HepG2 (cell line): ENCODE results near the gene NKX1-1. TPM values are rescaled to one million over a fixed set of nuclear protein-coding genes. Genes with fewer than 3 reads are reported as not detected.

Experiments used
- ATAC-seq: fragments of 200-7000 bp; cut with Tn5 transposase; 3 replicates; pipeline ENCODE4 v1.9.1; 2020; ENCODE audit warnings: mild to moderate bottlenecking, moderate library complexity
- BruUV-seq: library from RNA; stranded (reverse); fragments of 400-500 nt; replicated peaks from 2 replicates; lab custom pipeline; 2021; lab: Mats Ljungman, UMichigan
- CTCF ChIA-PET: fragments of 300-600 bp; formaldehyde crosslinking; extraction: SDS; loops from one replicate; lab custom pipeline; 2021; ENCODE audit warnings: low total read pairs, inconsistent platforms, low intra/inter-chr PET ratio; lab: Yijun Ruan, JAX
- POLR2A ChIA-PET: fragments of 350-600 bp; sonication (Branson Sonifier 250); formaldehyde crosslinking; loops from one replicate; lab custom pipeline; 2020; ENCODE audit warnings: antibody characterized with exemption, inconsistent platforms; lab: Yijun Ruan, JAX
- DNase-seq: peaks from one replicate; pipeline ENCODE4 v3.0.0-alpha.2; 2015; ENCODE audit warnings: low spot score
- FAIRE-seq: peaks from 3 replicates; lab custom pipeline; 2011; peaks lifted over from hg19 to GRCh38; lab: Jason Lieb, UNC
- H2AFZ ChIP-seq: one replicate; pipeline ENCODE4 v1.6.1; 2011; ENCODE audit warnings: low read length, inconsistent platforms
- H3K27ac ChIP-seq: fragments of 300-600 bp; 3 replicates; pipeline ENCODE4 v1.8.0; 2011; ENCODE audit warnings: mixed run types, mild to moderate bottlenecking, mixed read lengths, low read length, inconsistent platforms; ENCODE audit not compliant: insufficient read depth; ENCODE audit errors: extremely low read length
- H3K27me3 ChIP-seq, 2 experiments: fragments of 200-600 bp in 1 of 2; 2 replicates in 1 of 2; 3 replicates in 1 of 2; pipeline versions ENCODE4 v1.6.0 to v1.8.0; 2011; ENCODE audit warnings: low read length in 2 of 2, mild to moderate bottlenecking in 2 of 2, moderate library complexity in 2 of 2, inconsistent platforms in 1 of 2; ENCODE audit not compliant: insufficient read depth in 2 of 2, control insufficient read depth in 1 of 2
- H3K36me3 ChIP-seq, 2 experiments: fragments of 200-600 bp in 1 of 2; replicated peaks in 1 of 2; 2 replicates in 1 of 2; 3 replicates in 1 of 2; pipeline versions ENCODE4 v1.5.1 to v1.8.0; 2011; ENCODE audit warnings: low read length in 2 of 2, inconsistent platforms in 1 of 2; ENCODE audit not compliant: insufficient read depth in 2 of 2, control insufficient read depth in 1 of 2
- H3K4me1 ChIP-seq: 2 replicates; pipeline ENCODE4 v1.5.1; 2012; ENCODE audit warnings: low read length, inconsistent platforms; ENCODE audit not compliant: insufficient read depth
- H3K4me2 ChIP-seq: 2 replicates; pipeline ENCODE4 v1.6.0; 2011; ENCODE audit warnings: low read depth, low read length, inconsistent platforms
- H3K4me3 ChIP-seq, 3 experiments: fragments of 200-600 bp in 1 of 3; sonication (generic), shearing (Covaris generic) in 1 of 3; replicated peaks in 1 of 3; 2 replicates each; pipeline ENCODE4 v1.5.1; 2011 to 2016; ENCODE audit warnings: low read length in 3 of 3, inconsistent platforms in 2 of 3, low read depth in 2 of 3, mild to moderate bottlenecking in 2 of 3, control low read depth in 1 of 3, mixed read lengths in 1 of 3; ENCODE audit not compliant: insufficient read depth in 1 of 3
- H3K79me2 ChIP-seq: one replicate; pipeline ENCODE4 v1.6.1; 2011; ENCODE audit warnings: low read length, inconsistent platforms; ENCODE audit not compliant: insufficient read depth
- H3K9ac ChIP-seq: 2 replicates; pipeline ENCODE4 v1.6.0; 2011; ENCODE audit warnings: mild to moderate bottlenecking, low read depth, low read length, inconsistent platforms; ENCODE audit not compliant: insufficient read depth
- H3K9me3 ChIP-seq: 2 replicates; pipeline ENCODE4 v1.5.1; 2012; ENCODE audit warnings: mild to moderate bottlenecking, low read length
- H4K20me1 ChIP-seq: 2 replicates; pipeline ENCODE4 v1.6.0; 2011; ENCODE audit warnings: inconsistent platforms, mild to moderate bottlenecking, low read length, moderate library complexity; ENCODE audit not compliant: insufficient read depth
- CHCHD3 ChIP-seq: sonication (generic); formaldehyde crosslinking; IDR thresholded peaks from 2 replicates; pipeline ENCODE4 v1.8.0; 2022; ENCODE audit warnings: mild to moderate bottlenecking, missing genetic modification reagents, moderate library complexity
- NCOA1 ChIP-seq: sonication (generic); formaldehyde crosslinking; IDR thresholded peaks from 2 replicates; pipeline ENCODE4 v1.9.0; 2021; ENCODE audit warnings: missing genetic modification reagents
- ZSCAN31 ChIP-seq: sonication (generic); formaldehyde crosslinking; IDR thresholded peaks from 2 replicates; pipeline ENCODE4 v1.5.0; 2020; ENCODE audit warnings: low read depth, mild to moderate bottlenecking, missing genetic modification reagents
- whole genome bisulfite sequencing: methylation state at CpG from one replicate; pipeline ENCODE4 v1.1.6; 2017; ENCODE audit warnings: low lambda C conversion rate; 5-methylcytosine and 5-hydroxymethylcytosine counted together
- in situ Hi-C: cut with HindIII; loops from 2 replicates; pipeline ENCODE4 v1.10.0; 2017; ENCODE audit warnings: low pct_unique_long_range_greater_than_20kb; ENCODE audit not compliant: extremely low pct_ligation_motif_present
- intact Hi-C: fragments of 100-400 bp; cut with micrococcal nuclease; formaldehyde crosslinking; loops from one replicate; pipeline ENCODE4 v1.10.0; 2022; ENCODE audit not compliant: unreplicated experiment
- polyA plus RNA-seq, 8 experiments: library from polyadenylated mRNA; depleted of rRNA in 3 of 8; stranded (reverse) in 7 of 8; unstranded in 1 of 8; fragments of >200 nt; fragmentation: Illumina TruSeq in 4 of 8; extraction: Trizol in 4 of 8; gene quantifications; 2 replicates each; pipeline versions ENCODE4 v1.2.1 to v1.2.3, GENCODE V29; 2011 to 2016; ENCODE audit warnings: low read depth in 4 of 8, missing spikeins in 1 of 8, mixed read lengths in 1 of 8; ENCODE audit not compliant: insufficient read depth in 1 of 8
- total RNA-seq, 5 experiments: library from RNA; depleted of rRNA; stranded (reverse); fragments of >200 nt; fragmentation: Illumina TruSeq; extraction: Trizol; gene quantifications; 2 replicates each; pipeline ENCODE4 v1.2.3, GENCODE V29; 2016; ENCODE audit warnings: low read depth in 1 of 5
- TF ChIP-seq, protein P1 (sequence below): sonication (generic); formaldehyde crosslinking; IDR thresholded peaks from 2 replicates; pipeline ENCODE4 v1.5.0; 2020; ENCODE audit warnings: mild to moderate bottlenecking, missing genetic modification reagents
- TF ChIP-seq, protein P2 (sequence below): conservative IDR thresholded peaks from 2 replicates; pipeline ENCODE4 v1.6.1; 2018; ENCODE audit warnings: missing genetic modification reagents
- TF ChIP-seq, protein P3 (sequence below): sonication (generic); formaldehyde crosslinking; IDR thresholded peaks from 2 replicates; pipeline ENCODE4 v1.5.0; 2020; ENCODE audit warnings: missing genetic modification reagents

NKX1-1 gene
- total and polyA plus RNA-seq, 2 of the 13 experiments (the other 11 are each of a cell fraction or from before 2014, with no cell fraction given) = not detected

DNA sequence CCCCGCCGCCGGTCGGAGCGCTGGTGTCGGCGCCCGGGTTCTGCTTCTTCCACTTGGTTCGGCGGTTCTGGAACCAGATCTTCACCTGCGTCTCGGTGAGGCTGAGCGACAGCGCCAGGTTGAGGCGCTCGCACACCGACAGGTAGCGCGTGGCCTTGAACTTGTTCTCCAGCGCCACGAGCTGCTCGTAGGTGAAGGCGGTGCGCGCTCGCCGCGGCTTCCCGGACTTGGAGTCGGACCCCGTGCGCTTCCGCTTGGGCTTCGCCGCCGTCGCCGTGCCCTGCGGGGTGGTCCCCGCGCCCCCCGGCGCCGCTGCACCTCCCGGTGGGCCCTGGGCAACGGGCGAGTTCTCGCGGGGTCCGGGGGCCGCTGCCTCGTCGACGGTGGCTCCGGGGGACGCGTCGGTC lies 3.1 kb downstream of the NKX1-1 start:
- no TSS peak for BruUV-seq
- Histone ChIP-seq H3K9me3 (no peaks in the 10 kb centered on the region), H3K9ac (no peak overlapping the region), H3K4me3 (no peak overlapping the region), H3K4me1 (no peaks in the 10 kb centered on the region), H4K20me1 (no peaks in the 10 kb centered on the region), H3K27me3 (peaks cover 3 to 27% of the 10 kb centered on the region in 2 experiments), H3K79me2 (no peaks in the 10 kb centered on the region), H3K27ac (no peak overlapping the region), H2AFZ (no peak overlapping the region), H3K36me3 (no peaks in the 10 kb centered on the region), H3K4me2 (no peak overlapping the region)
- POLR2A ChIA-PET = no interaction called here
- CTCF ChIA-PET = no interaction called here
- ATAC-seq (no peak), FAIRE-seq (no peak), DNase-seq (no peak)
- WGBS = 57% methylated on average over 45 of the region's 58 CpGs
- TF ChIP-seq ZSCAN31 (no peak), CHCHD3 (CRISPR knock-in tag) (no peak)
- TF ChIP-seq, protein P1, sequence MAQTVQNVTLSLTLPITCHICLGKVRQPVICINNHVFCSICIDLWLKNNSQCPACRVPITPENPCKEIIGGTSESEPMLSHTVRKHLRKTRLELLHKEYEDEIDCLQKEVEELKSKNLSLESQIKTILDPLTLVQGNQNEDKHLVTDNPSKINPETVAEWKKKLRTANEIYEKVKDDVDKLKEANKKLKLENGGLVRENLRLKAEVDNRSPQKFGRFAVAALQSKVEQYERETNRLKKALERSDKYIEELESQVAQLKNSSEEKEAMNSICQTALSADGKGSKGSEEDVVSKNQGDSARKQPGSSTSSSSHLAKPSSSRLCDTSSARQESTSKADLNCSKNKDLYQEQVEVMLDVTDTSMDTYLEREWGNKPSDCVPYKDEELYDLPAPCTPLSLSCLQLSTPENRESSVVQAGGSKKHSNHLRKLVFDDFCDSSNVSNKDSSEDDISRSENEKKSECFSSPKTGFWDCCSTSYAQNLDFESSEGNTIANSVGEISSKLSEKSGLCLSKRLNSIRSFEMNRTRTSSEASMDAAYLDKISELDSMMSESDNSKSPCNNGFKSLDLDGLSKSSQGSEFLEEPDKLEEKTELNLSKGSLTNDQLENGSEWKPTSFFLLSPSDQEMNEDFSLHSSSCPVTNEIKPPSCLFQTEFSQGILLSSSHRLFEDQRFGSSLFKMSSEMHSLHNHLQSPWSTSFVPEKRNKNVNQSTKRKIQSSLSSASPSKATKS (CRISPR knock-in tag) = no peak
- in situ Hi-C loops (no loop called here), intact Hi-C loops (no loop called here)

DNA sequence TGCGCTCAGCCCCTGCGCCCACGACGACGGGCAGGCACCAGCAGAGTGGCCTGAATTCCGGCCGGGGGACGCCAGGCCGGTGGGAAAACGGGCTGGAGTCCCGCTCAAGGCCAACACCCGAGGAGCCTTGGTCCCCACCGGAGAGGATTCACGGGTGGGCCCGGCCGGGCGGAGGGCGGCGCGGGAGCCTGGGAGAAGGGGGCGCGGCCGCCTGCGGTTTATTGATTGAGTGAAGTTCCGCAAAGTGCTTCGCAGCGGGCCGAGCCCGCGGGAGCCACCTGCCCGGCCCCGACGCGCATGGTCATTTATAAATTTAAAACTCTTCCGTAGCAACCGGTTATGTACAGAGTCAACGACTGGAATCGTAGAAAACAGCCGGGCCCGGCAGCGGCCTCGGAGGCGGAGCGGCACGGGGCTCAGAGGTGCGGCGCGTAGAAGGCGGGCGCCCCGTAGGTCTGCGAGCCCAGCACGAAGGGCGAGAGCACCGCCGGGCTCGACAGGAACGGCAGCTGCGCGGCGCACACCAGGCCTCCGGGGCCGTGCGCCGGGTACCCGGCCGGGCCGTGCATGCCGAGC lies 3.6 kb downstream of the NKX1-1 start:
- H3K9ac ChIP-seq = no peak overlapping the region
- TF ChIP-seq, protein P2, sequence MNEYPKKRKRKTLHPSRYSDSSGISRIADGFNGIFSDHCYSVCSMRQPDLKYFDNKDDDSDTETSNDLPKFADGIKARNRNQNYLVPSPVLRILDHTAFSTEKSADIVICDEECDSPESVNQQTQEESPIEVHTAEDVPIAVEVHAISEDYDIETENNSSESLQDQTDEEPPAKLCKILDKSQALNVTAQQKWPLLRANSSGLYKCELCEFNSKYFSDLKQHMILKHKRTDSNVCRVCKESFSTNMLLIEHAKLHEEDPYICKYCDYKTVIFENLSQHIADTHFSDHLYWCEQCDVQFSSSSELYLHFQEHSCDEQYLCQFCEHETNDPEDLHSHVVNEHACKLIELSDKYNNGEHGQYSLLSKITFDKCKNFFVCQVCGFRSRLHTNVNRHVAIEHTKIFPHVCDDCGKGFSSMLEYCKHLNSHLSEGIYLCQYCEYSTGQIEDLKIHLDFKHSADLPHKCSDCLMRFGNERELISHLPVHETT = no peak
- TF ChIP-seq NCOA1 (CRISPR knock-in tag) = no peak
- TF ChIP-seq, protein P3, sequence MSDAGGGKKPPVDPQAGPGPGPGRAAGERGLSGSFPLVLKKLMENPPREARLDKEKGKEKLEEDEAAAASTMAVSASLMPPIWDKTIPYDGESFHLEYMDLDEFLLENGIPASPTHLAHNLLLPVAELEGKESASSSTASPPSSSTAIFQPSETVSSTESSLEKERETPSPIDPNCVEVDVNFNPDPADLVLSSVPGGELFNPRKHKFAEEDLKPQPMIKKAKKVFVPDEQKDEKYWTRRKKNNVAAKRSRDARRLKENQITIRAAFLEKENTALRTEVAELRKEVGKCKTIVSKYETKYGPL = no peak
- peaks cover 2 to 27% of the 10 kb centered on the region in 2 experiments for H3K27me3 ChIP-seq
- FAIRE-seq = no peak
- no peak for DNase-seq
- POLR2A ChIA-PET = no interaction called here
- no peak overlapping the region for H3K27ac ChIP-seq
- no peak overlapping the region for H3K4me2 ChIP-seq
- H2AFZ ChIP-seq = no peak overlapping the region
- H3K79me2 ChIP-seq = no peaks in the 10 kb centered on the region
- no peaks in the 10 kb centered on the region for H3K36me3 ChIP-seq
- in situ Hi-C loops (no loop called here), intact Hi-C loops (no loop called here)
- CTCF ChIA-PET = no interaction called here
- no peaks in the 10 kb centered on the region for H3K9me3 ChIP-seq
- no peak for ATAC-seq
- BruUV-seq = no TSS peak
- H3K4me3 ChIP-seq = no peak overlapping the region
- 46% methylated on average over 19 of the region's 69 CpGs for WGBS
- no peaks in the 10 kb centered on the region for H4K20me1 ChIP-seq
- no peaks in the 10 kb centered on the region for H3K4me1 ChIP-seq
